Measurements from ENCODE around the gene TSC22D2.

The TSC22D2 gene

DNA sequence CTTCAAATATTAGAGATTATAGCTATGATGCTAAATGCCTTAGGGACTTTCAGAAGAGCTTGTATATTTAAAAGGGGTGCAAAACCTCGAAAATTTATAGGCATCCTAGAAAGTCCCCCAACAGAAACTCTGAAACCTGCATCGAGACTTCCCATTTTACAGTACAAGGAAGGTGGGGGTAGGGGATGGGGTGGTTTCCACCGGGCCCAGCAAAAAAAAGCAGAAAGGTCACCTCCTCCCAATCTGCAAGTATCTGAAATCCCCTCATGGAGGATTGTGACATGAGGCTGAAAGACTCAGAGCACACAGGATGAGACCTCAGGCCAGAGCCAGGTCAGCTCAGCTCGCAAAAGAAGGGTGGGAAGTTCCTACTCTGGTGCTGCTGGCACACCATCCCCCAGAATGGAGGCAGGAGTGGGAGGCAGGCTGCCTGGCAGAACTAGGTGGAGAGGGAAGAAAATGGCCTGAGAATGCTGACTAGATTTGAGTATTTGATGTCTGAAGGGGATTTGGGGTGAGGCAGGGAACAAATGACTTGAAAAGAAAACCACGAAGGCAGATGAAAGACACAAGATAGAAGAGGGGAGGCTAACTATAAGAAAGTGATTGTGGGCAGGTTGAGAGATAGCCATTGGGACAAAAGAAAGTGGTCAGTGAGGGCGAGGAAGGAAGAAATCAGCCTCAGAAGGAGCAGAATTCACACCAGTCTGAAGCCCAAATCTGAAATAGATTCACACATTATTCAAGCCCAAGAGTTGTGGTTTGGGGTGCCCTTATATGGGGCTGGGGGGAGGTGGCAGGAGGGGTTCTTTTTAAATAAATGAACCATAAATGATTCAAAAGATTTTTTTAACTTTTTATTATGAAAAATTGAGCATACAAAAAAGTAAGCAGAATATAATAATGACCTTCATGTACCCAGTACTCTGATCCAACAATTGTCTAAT lies 22.5 kb upstream of the TSC22D2 start:
- DNase-seq (ENCODE audit: low read depth), result no peak

DNA sequence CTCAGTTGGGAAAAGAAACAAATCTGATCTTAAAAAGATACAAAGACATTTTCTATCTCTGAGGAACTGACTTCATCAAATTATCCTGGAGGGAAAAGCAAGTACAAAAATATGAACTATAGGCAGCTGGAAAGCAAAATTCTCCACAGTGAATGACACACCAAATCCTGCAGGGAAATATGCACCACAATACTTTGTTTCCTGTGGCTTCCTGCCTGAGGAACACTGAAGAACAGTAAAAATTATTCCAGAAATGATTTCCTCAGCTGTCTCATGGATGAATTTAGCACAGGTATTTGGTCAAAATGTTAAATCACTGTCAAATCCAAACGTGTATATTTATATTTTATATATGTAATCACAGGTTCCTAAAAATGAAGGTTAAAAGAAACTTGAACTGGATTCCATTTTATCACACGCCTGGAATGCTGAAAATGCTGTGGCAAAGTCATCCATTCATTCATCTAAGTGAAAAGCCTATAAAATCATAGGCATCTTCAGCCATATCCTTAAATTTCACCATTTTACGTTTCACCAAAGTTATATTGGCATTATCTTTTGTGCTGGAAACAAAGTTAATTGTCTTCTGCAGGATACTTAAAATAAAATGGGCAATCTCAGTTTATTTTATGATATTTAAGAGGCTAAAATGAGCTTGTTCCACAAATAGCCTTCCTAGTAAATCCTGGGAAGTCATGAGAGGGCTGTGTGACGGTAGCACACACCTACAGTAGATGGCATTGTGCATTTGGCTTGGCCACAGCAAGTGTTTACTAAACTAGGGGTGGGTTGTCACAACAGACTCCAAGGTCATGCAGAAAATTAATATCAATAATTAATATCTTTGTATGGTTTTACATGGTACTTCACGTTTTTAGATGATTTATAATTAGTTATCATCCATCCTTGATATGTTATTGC lies 19.3 kb upstream of the TSC22D2 start:
- no peak for DNase-seq (ENCODE audit: low read depth)

DNA sequence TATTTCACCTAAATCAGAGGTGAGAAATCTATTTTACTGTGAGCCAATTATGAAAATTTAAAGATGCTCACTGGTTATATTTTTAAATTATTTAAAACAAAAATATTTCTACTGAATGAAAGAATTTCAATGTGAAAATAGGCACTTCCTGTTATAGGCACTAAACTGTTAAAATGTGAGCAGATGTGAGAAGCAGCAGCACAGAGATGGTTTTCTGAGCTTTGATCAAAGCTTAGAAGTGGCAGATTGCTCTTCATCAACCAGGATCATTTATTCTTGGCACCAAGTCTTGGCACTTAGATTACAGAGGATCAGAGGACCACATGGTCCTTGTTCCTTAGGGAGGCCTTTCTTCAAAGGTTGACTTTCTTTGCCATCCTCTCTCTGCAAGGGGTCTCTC lies 18.0 kb upstream of the TSC22D2 start:
- no peak for DNase-seq (ENCODE audit: low read depth)

DNA sequence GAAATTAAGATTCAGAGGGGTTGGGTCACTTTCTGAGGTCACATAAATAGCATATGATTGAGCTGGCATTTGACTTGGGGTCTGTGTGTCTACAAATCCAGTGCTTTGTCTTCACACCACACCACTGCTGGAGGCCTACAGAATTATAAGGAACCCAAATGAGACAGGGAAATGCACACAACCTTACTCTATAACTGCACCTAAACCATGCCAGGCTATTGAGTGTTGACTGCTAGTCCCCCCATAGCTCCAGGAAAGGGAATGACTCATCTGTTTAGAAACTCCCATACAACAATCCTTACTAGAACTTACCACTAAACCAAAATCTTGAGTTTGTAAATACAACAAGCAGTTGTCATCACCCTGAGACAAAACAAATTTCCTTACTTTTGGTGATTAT lies 16.9 kb upstream of the TSC22D2 start:
- DNase-seq (ENCODE audit: low read depth), result no peak

DNA sequence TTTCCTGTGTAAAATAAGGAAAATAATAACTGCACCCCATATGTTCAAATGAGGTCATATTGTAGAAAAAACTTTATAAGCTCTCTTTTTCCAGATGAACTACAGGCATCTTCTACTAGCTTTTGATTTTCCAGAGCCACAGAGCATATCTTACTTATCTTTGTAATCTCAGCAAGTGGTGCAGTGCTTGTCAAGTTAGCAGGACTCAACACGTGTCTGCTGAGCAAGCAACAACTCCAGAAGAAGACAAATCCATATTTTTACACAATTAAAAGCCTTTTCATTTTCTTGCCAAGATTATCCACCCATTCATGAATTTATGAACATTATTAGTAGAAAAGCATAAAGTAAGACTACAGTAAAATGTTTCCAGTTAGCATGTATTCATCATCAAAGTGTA lies 14.4 kb upstream of the TSC22D2 start:
- no peak for DNase-seq (ENCODE audit: low read depth)

DNA sequence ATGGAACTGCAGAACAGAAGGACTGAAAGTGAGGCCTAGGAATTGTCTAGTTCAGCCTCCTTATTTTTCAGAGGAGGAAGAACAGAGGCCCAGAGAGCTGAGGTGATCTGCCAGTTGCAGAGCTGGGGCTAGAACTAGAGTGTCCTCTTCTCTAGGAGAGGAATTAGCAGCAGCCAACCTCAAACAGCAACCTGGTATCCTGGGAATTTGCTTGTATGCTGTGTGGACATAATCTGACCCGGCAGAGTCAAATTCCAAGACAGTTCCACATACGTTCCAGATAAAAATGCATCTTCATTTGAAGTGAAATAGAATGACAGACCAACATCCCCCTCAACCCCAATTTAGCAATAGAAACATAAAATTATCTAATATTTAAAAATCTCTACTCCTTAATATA lies 13.5 kb upstream of the TSC22D2 start:
- no peak for DNase-seq (ENCODE audit: low read depth)

DNA sequence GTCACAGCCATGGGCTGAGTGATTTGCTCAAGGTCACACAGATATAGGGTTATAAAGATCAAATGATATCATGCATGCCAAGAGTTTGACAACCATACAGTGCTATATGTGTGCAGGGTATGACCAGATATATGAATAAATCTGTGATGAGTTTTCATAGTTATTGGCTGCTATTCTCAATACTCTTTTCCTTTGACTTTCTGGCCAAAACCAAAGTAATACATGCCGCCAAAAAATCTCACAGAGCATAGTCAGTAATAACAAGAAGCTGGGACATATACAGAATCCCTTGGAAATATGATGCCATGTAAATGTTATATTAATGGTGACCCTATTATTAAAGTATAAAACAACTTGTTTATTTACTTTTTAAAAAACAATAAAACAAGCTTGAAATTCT lies 11.6 kb upstream of the TSC22D2 start:
- DNase-seq (ENCODE audit: low read depth), result no peak

DNA sequence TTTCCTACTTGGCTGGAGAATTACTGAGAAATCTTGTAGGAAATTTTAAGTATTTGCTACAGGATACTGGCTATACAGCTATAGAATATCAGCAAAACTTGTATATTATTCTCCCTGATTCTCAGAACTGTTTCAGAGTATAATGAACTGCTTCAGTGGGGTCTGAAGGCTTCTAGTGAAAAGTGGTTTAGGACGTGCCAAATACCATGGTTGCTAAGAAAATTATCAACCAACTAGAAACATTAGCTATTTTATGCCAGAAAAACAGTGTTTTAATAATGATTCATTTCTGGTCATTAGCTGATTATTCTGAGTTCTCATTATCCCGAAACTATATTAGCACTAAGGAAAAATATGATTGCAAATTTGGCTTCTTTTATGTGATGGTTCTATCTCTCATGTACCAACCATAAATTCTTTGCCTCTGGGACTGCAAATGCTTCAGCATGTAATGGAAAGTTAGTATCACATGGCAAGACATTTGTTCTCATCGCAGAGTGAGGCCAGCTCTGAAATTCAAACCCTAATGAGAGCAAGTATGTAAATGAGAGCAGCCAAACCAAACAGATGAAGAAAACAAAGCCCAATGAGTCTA lies 11.0 kb upstream of the TSC22D2 start:
- no peak for DNase-seq (ENCODE audit: low read depth)

DNA sequence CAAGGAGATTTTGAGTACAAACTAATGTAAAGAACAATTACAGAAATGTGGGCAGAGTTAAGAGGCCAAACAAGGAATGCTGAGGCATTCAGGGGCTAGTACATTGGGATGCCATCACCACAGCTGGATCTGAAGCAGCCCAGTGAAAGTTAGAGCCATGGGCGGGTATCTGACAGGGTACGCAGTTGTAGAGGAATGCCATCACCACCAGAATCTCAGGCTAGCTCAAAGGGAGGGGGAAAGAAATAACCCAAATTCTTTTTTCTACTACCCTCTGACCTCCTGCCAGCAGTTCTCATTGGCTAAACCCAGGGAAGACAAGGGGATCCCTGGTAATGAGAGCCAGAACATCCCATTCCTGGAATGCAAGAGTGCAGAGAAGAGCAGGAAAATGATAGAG lies 9.0 kb upstream of the TSC22D2 start:
- no peak for DNase-seq (ENCODE audit: low read depth)

DNA sequence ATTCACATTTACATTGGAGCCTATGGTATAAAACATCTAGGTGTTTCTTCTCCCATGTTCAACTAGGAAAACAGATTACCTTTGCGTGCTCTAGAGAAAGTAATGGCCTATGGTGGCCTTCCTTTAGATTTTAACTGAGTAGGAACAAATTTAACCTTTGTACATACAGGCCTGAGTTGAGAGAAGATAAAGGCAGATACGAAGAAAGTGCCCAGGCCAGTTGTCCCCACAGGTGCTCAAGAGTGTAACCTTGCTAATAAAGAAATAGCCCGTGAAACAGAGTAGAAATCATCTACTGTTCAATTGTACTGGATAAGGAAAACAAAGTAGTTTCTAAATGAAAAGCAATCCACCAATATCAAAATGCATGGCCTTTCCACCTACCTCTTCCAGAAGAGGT lies 6.8 kb upstream of the TSC22D2 start:
- no peak for DNase-seq (ENCODE audit: low read depth)

DNA sequence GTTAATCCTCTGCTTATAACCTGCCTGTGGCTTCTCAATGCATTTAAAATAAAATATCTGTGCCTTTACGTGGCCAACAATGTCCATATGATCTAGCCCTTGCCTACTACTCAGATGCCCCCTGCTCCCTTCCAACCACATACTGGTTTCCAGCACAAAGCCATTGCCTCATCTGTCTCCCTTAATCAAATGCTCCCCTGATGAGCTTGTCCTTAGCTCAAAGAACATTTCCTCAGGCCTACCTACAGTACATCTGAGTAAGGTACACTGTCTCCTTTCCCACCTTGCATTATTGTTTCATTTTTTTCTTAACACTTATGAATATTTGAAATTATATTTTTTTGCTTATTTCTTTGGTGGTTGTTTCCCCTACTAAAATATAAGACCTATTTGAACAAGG lies 5.9 kb upstream of the TSC22D2 start:
- DNase-seq (ENCODE audit: low read depth), result no peak

DNA sequence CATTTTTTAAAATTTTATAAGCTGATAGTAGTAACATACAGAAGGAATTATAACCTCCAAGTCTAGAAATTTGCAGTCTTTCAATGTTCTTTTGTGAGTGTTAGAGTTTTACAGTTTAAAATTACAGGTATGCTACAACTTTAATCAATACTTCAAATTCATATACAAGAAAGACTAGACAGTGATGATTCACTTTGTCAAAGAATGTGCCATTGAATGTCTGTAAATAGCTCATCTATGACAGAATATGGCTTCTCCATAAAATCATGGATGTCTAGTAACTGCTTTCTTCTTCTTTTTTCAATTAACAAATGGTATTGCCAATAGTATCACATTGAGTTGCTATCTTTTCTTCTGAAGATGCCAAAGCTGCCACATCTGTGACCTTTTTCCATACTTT lies 4.1 kb upstream of the TSC22D2 start:
- no peak for DNase-seq (ENCODE audit: low read depth)

DNA sequence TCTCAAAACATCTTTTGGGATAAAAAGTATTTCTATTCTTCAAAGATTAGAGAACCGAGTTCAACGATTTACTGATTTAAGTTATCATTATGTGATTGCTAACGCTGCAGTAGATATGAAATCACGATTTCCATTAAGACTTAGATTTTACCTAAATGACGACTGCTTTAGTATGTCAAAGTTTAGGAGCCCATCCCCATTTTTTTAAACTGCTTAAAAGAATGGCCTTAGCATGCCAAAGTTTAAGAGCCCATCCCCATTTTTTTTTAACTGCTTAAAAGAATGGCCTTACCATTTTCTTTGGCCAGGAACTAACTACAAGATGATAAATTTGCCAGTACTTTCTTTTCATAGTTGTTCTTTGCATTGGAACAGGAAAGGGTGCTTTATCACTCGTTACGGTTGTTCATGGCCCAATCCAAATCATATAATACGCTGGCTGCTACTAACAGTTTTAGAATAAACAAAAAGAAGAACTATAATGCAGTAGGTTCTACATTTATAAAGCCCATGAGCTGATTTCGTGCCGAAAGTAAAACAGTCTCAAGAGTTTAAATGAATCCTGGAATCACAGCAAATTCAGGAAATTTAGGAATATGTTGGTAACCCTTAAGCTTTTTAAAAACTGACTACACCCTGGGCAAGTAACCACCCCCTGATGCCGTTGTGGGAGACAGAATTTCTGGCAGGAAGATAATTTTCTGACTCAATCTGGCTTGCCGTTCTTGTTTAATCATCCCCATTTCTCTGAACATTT lies 869 bp upstream of the TSC22D2 start:
- DNase-seq (ENCODE audit: low read depth), result no peak

DNA sequence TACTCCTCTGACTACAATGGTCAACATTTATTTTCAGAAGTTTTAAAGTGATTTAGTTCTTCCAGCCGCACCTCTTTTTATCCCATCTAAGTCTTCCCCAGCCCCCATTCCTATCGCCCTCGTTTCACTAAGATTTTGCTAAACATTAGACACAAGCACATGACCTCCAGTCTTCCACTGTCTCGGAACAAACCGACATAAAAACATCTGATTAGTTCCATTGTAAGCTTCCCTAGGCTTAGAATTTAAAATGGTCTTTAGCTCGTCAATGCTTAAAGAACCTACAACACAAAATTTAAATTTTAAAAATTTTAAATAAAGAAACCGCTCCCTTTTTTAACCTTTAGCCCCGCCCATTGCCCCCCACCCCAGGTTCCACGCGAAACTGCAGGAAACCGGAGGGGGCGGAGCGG lies 284 bp upstream of the TSC22D2 start:
- peak; percentile 58 for DNase-seq (ENCODE audit: low read depth)

DNA sequence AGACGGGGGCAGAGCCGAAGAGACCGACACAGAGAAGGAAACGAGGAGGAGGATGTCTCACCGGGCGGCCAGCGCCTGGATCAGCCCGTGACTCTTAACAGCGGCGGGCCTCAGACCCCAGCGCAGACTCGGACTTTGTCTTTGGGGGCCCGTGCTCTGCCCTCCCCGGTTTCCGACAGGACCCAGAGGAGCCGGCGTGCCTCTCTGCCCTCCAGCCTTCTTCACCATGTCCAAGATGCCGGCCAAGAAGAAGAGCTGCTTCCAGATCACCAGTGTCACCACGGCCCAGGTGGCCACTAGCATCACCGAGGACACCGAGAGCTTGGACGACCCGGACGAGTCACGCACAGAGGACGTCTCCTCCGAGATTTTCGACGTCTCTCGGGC lies 1.0 kb downstream of the TSC22D2 start:
- no peak for DNase-seq (ENCODE audit: low read depth)

DNA sequence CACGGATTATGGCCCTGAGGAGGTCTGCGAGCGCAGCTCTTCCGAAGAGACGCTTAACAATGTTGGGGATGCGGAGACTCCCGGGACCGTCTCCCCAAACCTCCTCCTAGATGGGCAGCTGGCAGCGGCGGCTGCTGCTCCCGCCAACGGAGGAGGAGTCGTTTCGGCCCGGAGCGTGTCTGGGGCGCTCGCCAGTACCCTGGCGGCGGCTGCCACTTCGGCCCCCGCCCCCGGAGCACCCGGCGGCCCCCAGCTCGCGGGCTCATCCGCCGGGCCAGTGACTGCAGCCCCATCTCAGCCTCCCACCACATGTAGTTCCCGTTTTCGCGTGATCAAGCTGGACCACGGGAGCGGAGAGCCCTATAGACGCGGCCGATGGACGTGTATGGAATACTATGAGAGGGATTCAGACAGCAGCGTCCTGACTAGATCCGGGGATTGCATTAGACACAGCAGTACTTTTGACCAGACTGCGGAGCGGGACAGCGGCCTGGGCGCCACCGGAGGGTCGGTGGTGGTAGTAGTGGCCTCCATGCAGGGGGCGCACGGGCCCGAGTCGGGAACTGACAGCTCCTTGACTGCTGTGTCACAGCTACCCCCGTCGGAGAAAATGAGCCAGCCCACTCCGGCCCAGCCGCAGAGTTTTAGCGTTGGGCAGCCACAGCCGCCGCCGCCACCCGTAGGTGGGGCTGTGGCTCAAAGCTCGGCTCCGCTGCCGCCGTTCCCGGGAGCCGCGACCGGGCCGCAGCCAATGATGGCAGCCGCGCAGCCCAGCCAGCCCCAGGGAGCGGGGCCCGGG lies 1.6 kb downstream of the TSC22D2 start:
- DNase-seq (ENCODE audit: low read depth), result no peak

DNA sequence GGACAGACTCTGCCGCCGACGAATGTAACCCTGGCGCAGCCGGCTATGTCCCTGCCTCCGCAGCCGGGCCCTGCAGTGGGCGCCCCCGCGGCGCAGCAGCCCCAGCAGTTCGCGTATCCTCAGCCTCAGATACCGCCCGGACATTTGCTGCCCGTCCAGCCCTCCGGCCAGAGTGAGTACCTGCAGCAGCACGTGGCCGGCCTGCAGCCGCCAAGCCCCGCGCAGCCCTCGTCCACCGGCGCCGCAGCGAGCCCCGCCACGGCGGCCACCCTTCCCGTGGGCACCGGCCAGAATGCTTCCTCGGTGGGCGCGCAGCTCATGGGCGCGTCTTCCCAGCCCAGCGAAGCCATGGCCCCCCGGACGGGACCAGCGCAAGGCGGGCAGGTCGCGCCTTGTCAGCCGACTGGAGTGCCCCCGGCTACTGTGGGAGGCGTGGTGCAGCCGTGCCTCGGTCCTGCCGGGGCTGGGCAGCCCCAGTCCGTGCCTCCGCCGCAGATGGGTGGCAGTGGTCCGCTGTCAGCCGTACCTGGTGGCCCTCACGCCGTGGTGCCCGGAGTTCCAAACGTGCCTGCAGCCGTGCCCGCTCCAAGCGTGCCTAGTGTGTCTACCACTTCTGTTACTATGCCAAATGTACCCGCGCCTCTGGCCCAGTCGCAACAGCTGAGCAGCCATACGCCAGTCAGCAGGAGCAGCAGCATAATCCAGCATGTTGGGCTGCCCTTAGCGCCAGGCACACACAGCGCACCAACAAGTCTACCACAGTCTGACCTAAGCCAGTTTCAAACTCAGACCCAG lies 2.4 kb downstream of the TSC22D2 start:
- no peak for DNase-seq (ENCODE audit: low read depth)

DNA sequence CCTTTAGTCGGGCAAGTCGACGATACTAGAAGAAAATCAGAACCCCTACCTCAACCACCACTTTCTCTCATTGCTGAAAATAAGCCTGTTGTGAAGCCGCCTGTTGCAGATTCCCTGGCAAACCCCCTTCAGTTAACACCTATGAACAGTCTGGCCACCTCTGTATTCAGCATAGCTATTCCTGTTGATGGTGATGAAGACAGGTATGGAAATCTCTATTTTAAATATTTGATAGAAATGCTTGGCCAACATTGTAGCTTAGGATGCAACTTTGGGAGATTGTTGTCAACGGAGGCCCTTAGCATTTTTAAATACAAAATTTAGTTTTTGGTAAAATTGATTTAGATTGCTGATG lies 3.0 kb downstream of the TSC22D2 start:
- DNase-seq (ENCODE audit: low read depth), result no peak

DNA sequence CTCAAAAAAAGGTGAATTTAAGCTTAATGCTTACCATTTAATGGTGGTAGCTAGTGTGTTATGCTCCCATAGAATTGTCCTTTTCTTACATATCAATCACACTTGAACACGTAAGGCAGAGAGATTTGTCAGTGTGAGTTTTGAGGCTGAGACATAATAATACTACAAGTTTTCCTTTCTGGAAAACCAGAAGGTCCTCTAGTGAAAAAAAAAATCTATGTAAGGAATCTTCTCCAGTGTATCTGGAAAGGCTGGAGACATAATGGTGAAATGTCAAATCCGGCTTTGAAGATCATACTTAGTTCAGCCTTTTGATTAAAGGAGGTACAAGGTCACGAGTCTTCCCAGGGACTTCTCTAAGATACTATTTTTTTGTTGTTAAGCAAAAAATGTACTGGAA lies 3.4 kb downstream of the TSC22D2 start:
- DNase-seq (ENCODE audit: low read depth), result no peak

DNA sequence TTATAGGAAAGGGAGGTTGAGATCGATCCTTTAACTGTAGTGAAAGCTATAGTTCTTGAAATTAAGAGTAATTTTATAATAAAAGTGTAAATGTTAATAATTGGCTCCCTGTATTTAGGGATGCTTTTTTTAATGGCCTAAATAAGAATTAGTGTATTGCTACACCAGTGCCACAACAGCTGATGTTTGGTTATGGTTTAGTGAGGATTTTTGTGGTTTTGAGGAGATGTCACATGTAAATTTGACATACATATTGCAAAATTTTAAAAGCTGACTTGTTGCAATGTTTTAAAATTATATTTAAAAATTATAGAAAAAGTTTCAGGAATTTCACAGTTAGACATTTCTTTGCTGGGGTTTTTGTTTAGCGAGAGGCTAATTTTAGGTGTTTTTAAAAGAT lies 3.9 kb downstream of the TSC22D2 start:
- no peak for DNase-seq (ENCODE audit: low read depth)
